ENCODE results near the gene JMJD8. TPM values are rescaled to one million over a fixed set of nuclear protein-coding genes. Genes with fewer than 3 reads are reported as not detected.

The JMJD8 gene
- total RNA-seq, 1 donor from 2014 or later, result 28.0 TPM

Other genes with a start within 250 kb of the JMJD8 start
- gene CAPN15, start 156.6 kb downstream of the JMJD8 start, total RNA-seq, result 10.5 and 16.8 TPM in 2 replicates
- not detected in 2 replicates for gene PRR35, start 123.9 kb downstream of the JMJD8 start, total RNA-seq
- 1.3 and 1.4 TPM in 2 replicates for gene NHLRC4, start 117.3 kb downstream of the JMJD8 start, total RNA-seq
- 14.8 and 21.6 TPM in 2 replicates for gene PIGQ, start 114.4 kb downstream of the JMJD8 start, total RNA-seq
- 7.8 and 10.5 TPM in 2 replicates for gene RAB40C, start 94.3 kb downstream of the JMJD8 start, total RNA-seq
- gene WFIKKN1, start 53.3 kb downstream of the JMJD8 start, total RNA-seq, result 0.14 and 0.18 TPM in 2 replicates
- 75.1 and 95.4 TPM in 2 replicates for gene METTL26, start 48.0 kb downstream of the JMJD8 start, total RNA-seq
- 15.2 and 23.0 TPM in 2 replicates for gene MCRIP2, start 42.5 kb downstream of the JMJD8 start, total RNA-seq
- gene WDR90, start 35.0 kb downstream of the JMJD8 start, total RNA-seq, result 4.6 and 8.7 TPM in 2 replicates
- 28.9 and 30.6 TPM in 2 replicates for gene RHOT2, start 16.2 kb downstream of the JMJD8 start, total RNA-seq
- gene RHBDL1, start 8.7 kb downstream of the JMJD8 start, total RNA-seq, result 2.7 and 3.7 TPM in 2 replicates
- gene STUB1, start 3.9 kb downstream of the JMJD8 start, total RNA-seq, result 143 and 151 TPM in 2 replicates
- 2.3 and 4.3 TPM in 2 replicates for gene WDR24, start 6.1 kb upstream of the JMJD8 start, total RNA-seq
- gene FBXL16, start 21.5 kb upstream of the JMJD8 start, total RNA-seq, result not detected in 2 replicates
- 71.1 and 88.5 TPM in 2 replicates for gene METRN, start 30.8 kb upstream of the JMJD8 start, total RNA-seq
- 23.8 and 25.4 TPM in 2 replicates for gene ANTKMT, start 36.8 kb upstream of the JMJD8 start, total RNA-seq
- gene CCDC78, start 42.1 kb upstream of the JMJD8 start, total RNA-seq, result 1.1 and 1.7 TPM in 2 replicates
- 12.7 and 15.4 TPM in 2 replicates for gene HAGHL, start 42.8 kb upstream of the JMJD8 start, total RNA-seq
- gene CIAO3, start 56.7 kb upstream of the JMJD8 start, total RNA-seq, result 29.3 and 32.7 TPM in 2 replicates
- gene MSLN, start 76.4 kb upstream of the JMJD8 start, total RNA-seq, result not detected in 2 replicates
- 12.8 and 17.9 TPM in 2 replicates for gene RPUSD1, start 104.0 kb upstream of the JMJD8 start, total RNA-seq
- gene CHTF18, start 104.3 kb upstream of the JMJD8 start, total RNA-seq, result 1.4 and 2.3 TPM in 2 replicates
- gene GNG13, start 116.4 kb upstream of the JMJD8 start, total RNA-seq, result not detected in 2 replicates